Hypothalamus (tissue), 51 donors: ENCODE data around the gene LIN52.

Experiments
- DNase-seq, 51 donors: peaks; one replicate each; lab custom pipeline; 2025; lab: John Stamatoyannopoulos, UW

Gene LIN52

GRCh38 chr14:74249433-74250375 lies 164.9 kb downstream of the LIN52 start:
- DNase-seq, result no peak
